NCI-H1092 (cell line): ENCODE measurements around the gene HRH2.

ENCODE experiments used
- DNase-seq: peaks from one replicate; lab custom pipeline; 2025; lab: John Stamatoyannopoulos, UW

Gene HRH2

GRCh38 chr5:175692996-175693710 lies 35.3 kb downstream of the HRH2 start:
- no peak for DNase-seq

GRCh38 chr5:175693741-175694140 lies 35.9 kb downstream of the HRH2 start:
- DNase-seq = no peak

- no peak for DNase-seq
Observed at GRCh38 chr5:175694371-175695160, 36.7 kb downstream of the HRH2 start.

GRCh38 chr5:175695161-175696126 lies 37.6 kb downstream of the HRH2 start:
- DNase-seq = no peak

- no peak for DNase-seq
Observed at GRCh38 chr5:175696139-175696854, 38.4 kb downstream of the HRH2 start.

GRCh38 chr5:175696855-175697198 lies 39.0 kb downstream of the HRH2 start:
- DNase-seq = no peak

GRCh38 chr5:175697846-175698245 lies 40.0 kb downstream of the HRH2 start:
- no peak for DNase-seq

- DNase-seq = no peak
Observed at GRCh38 chr5:175698401-175699115, 40.7 kb downstream of the HRH2 start.

- no peak for DNase-seq
Observed at GRCh38 chr5:175700991-175701390, 43.1 kb downstream of the HRH2 start.

- DNase-seq = no peak
Observed at GRCh38 chr5:175701797-175702196, 43.9 kb downstream of the HRH2 start.

- no peak for DNase-seq
Observed at GRCh38 chr5:175706499-175706898, 48.6 kb downstream of the HRH2 start.

- no peak for DNase-seq
Observed at GRCh38 chr5:175707751-175708375, 50.0 kb downstream of the HRH2 start.

- no peak for DNase-seq
Observed at GRCh38 chr5:175709276-175709781, 51.5 kb downstream of the HRH2 start.

- DNase-seq = no peak
Observed at GRCh38 chr5:175710326-175710725, 52.5 kb downstream of the HRH2 start.

- DNase-seq = no peak
Observed at GRCh38 chr5:175711031-175711430, 53.2 kb downstream of the HRH2 start.

- no peak for DNase-seq
Observed at GRCh38 chr5:175711472-175712312, 53.8 kb downstream of the HRH2 start.

- no peak for DNase-seq
Observed at GRCh38 chr5:175712313-175712680, 54.4 kb downstream of the HRH2 start.

- DNase-seq = no peak
Observed at GRCh38 chr5:175712681-175713085, 54.8 kb downstream of the HRH2 start.

- no peak for DNase-seq
Observed at GRCh38 chr5:175713930-175714329, 56.1 kb downstream of the HRH2 start.
